ENCODE results near the gene PHF2. TPM values are rescaled to one million over a fixed set of nuclear protein-coding genes. Genes with fewer than 3 reads are reported as not detected.

Gene PHF2
- total and polyA plus RNA-seq, 2 of the 8 experiments (the other 6 are each of a cell fraction or from before 2014, with no cell fraction given), result 3.4 to 9.4 TPM

GRCh38 chr9:93701494-93702218 lies 125.3 kb downstream of the PHF2 start:
- no peak for DNase-seq (ENCODE audit: low read depth in 1 of 2, low spot score in 2 of 2)
- Histone ChIP-seq H2BK12ac (ENCODE audit: low read depth, low read length) (no peak overlapping the region), H4K20me1 (replicated peaks in 1 of 2; ENCODE audit: control insufficient read depth in 1 of 2, insufficient read depth in 2 of 2, low read length in 2 of 2) (no peaks in the 10 kb centered on the region), H3K36me3 (ENCODE audit: control insufficient read depth in 2 of 4, insufficient read depth in 4 of 4, low read length in 3 of 4) (no peaks in the 10 kb centered on the region), H2AK5ac (ENCODE audit: low read depth, low read length) (no peak overlapping the region), H3K27me3 (replicated peaks in 1 of 4; ENCODE audit: control insufficient read depth in 3 of 4, extremely low read depth in 1 of 4, insufficient read depth in 3 of 4, low read length in 3 of 4) (no peaks in the 10 kb centered on the region), H4K5ac (ENCODE audit: insufficient read length, low read depth, low read length) (no peak overlapping the region), H2BK15ac (ENCODE audit: low read length) (no peak overlapping the region), H3K79me2 (ENCODE audit: control insufficient read depth in 1 of 2, insufficient read depth in 2 of 2, low read length in 2 of 2) (no peaks in the 10 kb centered on the region), H3K4me3 (ENCODE audit: extremely low read depth in 1 of 4, insufficient read depth in 2 of 4, low read depth in 3 of 4, low read length in 4 of 4) (no peak overlapping the region), H3K4me1 (replicated peaks in 1 of 4; ENCODE audit: control insufficient read depth in 3 of 4, insufficient read depth in 4 of 4, low read length in 3 of 4) (no peaks in the 10 kb centered on the region), H3K9ac (replicated peaks in 1 of 4; ENCODE audit: extremely low read depth in 1 of 4, low read depth in 3 of 4, low read length in 3 of 4) (no peak overlapping the region), H3K23me2 (ENCODE audit: low read depth, low read length) (no peaks in the 10 kb centered on the region), H3K4ac (replicated peaks; ENCODE audit: insufficient read length, low read depth, low read length) (no peak overlapping the region), H2BK120ac (replicated peaks; ENCODE audit: low read depth, low read length) (no peak overlapping the region), H4K8ac (ENCODE audit: extremely low read depth, insufficient read depth, low read length) (no peak overlapping the region), H3K27ac (ENCODE audit: low read depth, low read length) (no peak overlapping the region), H3K9me3 (ENCODE audit: insufficient read depth in 2 of 2, low read depth in 1 of 2, low read length in 1 of 2) (peaks cover 11 to 14% of the 10 kb centered on the region in 2 experiments; a peak in 3 of 4 replicates), H3K56ac (replicated peaks; ENCODE audit: insufficient read length, low read depth, low read length) (no peak overlapping the region), H2BK5ac (ENCODE audit: low read depth, low read length) (no peak overlapping the region), H4K91ac (replicated peaks; ENCODE audit: insufficient read length, low read length) (no peak overlapping the region), H3K18ac (ENCODE audit: extremely low read depth, low read length) (no peak overlapping the region), H3K14ac (ENCODE audit: insufficient read length) (no peak overlapping the region), H2BK20ac (ENCODE audit: low read length) (no peak overlapping the region), H3K4me2 (ENCODE audit: insufficient read depth in 1 of 2, low read depth in 2 of 2, low read length in 2 of 2) (no peak overlapping the region), H3K79me1 (ENCODE audit: low read depth, low read length) (no peaks in the 10 kb centered on the region), H2AFZ (ENCODE audit: low read length) (no peak overlapping the region), H3K23ac (ENCODE audit: insufficient read length) (no peak overlapping the region)
- FAIRE-seq, result no peak
- no peak for TF ChIP-seq TAF7 (optimal IDR thresholded peaks at IDR 0.05; ENCODE audit: borderline replicate concordance, low read depth, low read length)
- no peak for TF ChIP-seq EP300 (IDR thresholded peaks at IDR 0.05; ENCODE audit: borderline replicate concordance in 1 of 2, low read depth in 2 of 2, low read length in 2 of 2)
- TF ChIP-seq BCL11A (IDR thresholded peaks at IDR 0.05; ENCODE audit: low read depth in 2 of 2, low read length in 2 of 2), result no peak
- TF ChIP-seq SIX5 (IDR thresholded peaks at IDR 0.05; ENCODE audit: low read depth, low read length), result no peak
- TF ChIP-seq SP2 (IDR thresholded peaks at IDR 0.05; ENCODE audit: low read length), result no peak
- TF ChIP-seq KDM5A (IDR thresholded peaks at IDR 0.05; ENCODE audit: low read length), result no peak
- TF ChIP-seq SAP30 (IDR thresholded peaks at IDR 0.05; ENCODE audit: insufficient read depth, insufficient replicate concordance, low read length), result no peak
- ChIA-PET POLR2A (ENCODE audit: partially characterized antibody) (no interaction called here), CTCF (ENCODE audit: partially characterized antibody) (interaction anchor here (0.9 to 6.2 kb wide), 3 partner anchors 16 to 26 kb away, joined by 3 to 31 read pairs (median 5); no protein-coding TSS in a partner anchor)
- WGBS, 2 experiments (ENCODE audit: extremely low coverage in 1 of 2, insufficient coverage in 1 of 2, insufficient read length in 1 of 2, insufficient replicate concordance in 2 of 2, low coverage in 1 of 2, low lambda C conversion rate in 2 of 2, missing lambda C conversion rate in 1 of 2), result 86% methylated on average over 14 of the region's 16 CpGs; no CpG with 5 or more reads in 1 of the 2 experiments

Measured in H1 (cell line).